ENCODE results near the gene DNAJC16.

The DNAJC16 gene

GRCh38 chr1:15578921-15579682, 52.5 kb downstream of the DNAJC16 start:
- H3K9me3 Mint-ChIP-seq: no peaks in the 10 kb centered on the region
- no peak for TF ChIP-seq CTCF (IDR thresholded peaks at IDR 0.05; ENCODE audit: unreplicated experiment in 3 of 3)
- H3K27ac Mint-ChIP-seq: peak overlapping the region; percentile 66 to 92 (median 88)
- H3K36me3 Mint-ChIP-seq (ENCODE audit: low read depth): peaks cover 8% of the 10 kb centered on the region
- no peak overlapping the region for H3K4me3 Mint-ChIP-seq
- H3K4me1 Mint-ChIP-seq: peaks cover 34% of the 10 kb centered on the region
- peaks cover 8% of the 10 kb centered on the region for H3K27me3 Mint-ChIP-seq (ENCODE audit: low read depth)

GRCh38 chr1:15579683-15580047, 53.0 kb downstream of the DNAJC16 start:
- H3K27me3 Mint-ChIP-seq (ENCODE audit: low read depth): peaks cover 8% of the 10 kb centered on the region
- peaks cover 34% of the 10 kb centered on the region for H3K4me1 Mint-ChIP-seq
- peak overlapping the region; percentile 66 to 92 (median 88) for H3K27ac Mint-ChIP-seq
- H3K4me3 Mint-ChIP-seq: peak overlapping the region in 1 of 3 experiments; percentile 22
- peaks cover 6% of the 10 kb centered on the region for H3K36me3 Mint-ChIP-seq (ENCODE audit: low read depth)
- no peak for TF ChIP-seq CTCF (IDR thresholded peaks at IDR 0.05; ENCODE audit: unreplicated experiment in 3 of 3)
- no peaks in the 10 kb centered on the region for H3K9me3 Mint-ChIP-seq

GRCh38 chr1:15583016-15583706, 56.5 kb downstream of the DNAJC16 start:
- peaks cover 29% of the 10 kb centered on the region for H3K4me1 Mint-ChIP-seq
- H3K4me3 Mint-ChIP-seq: peak overlapping the region in 2 of 3 experiments; percentile 51 to 62
- TF ChIP-seq CTCF (IDR thresholded peaks at IDR 0.05; ENCODE audit: unreplicated experiment in 3 of 3): no peak
- peaks cover 16% of the 10 kb centered on the region for H3K27me3 Mint-ChIP-seq (ENCODE audit: low read depth)
- no peaks in the 10 kb centered on the region for H3K9me3 Mint-ChIP-seq
- peak overlapping the region in 2 of 3 experiments; percentile 2 to 64 for H3K27ac Mint-ChIP-seq
- H3K36me3 Mint-ChIP-seq (ENCODE audit: low read depth): no peaks in the 10 kb centered on the region

GRCh38 chr1:15584489-15585363, 58.1 kb downstream of the DNAJC16 start, which contains the start of gene AGMAT:
AGMAT (minus strand) TSS chr1:15585051; CDS start chr1:15584967, 84 bp downstream.
- Mint-ChIP-seq H3K4me3 (peak within 1 kb of the TSS; percentile 75 to 82 (median 79)), H3K4me1 (peaks cover 15% of the 10 kb centered on the region), H3K27ac (peak within 1 kb of the TSS in 2 of 3 experiments; percentile 63 to 86), H3K27me3 (ENCODE audit: low read depth) (peaks cover 16% of the 10 kb centered on the region), H3K36me3 (ENCODE audit: low read depth) (no peaks in the 10 kb centered on the region), H3K9me3 (no peaks in the 10 kb centered on the region)
- peak; percentile 36 to 47 (median 38) for TF ChIP-seq CTCF (IDR thresholded peaks at IDR 0.05; ENCODE audit: unreplicated experiment in 3 of 3)

- Mint-ChIP-seq H3K36me3 (ENCODE audit: low read depth) (no peaks in the 10 kb centered on the region), H3K27me3 (ENCODE audit: low read depth) (peaks cover 1% of the 10 kb centered on the region), H3K4me3 (no peak overlapping the region), H3K27ac (no peak overlapping the region), H3K4me1 (peaks cover 9% of the 10 kb centered on the region), H3K9me3 (no peaks in the 10 kb centered on the region)
- TF ChIP-seq CTCF (IDR thresholded peaks at IDR 0.05; ENCODE audit: unreplicated experiment in 3 of 3): no peak
Observed at GRCh38 chr1:15592285-15592684, 65.6 kb downstream of the DNAJC16 start.

All from nephron (organoid).